Body of pancreas (tissue), 4 donors: Measurements from ENCODE around the gene TCF7L1.

Experiments used
- POLR2A ChIP-seq, 3 donors: fragments of 450-650 bp; IDR thresholded peaks; one replicate each; pipeline ENCODE4 v1.6.1; 2016; ENCODE audit warnings: antibody characterized with exemption in 3 of 3, mild to moderate bottlenecking in 2 of 3
- TF ChIP-seq, protein P1 (sequence below), 7 experiments: fragments of 450-650 bp in 4 of 7; fragments of 200-600 bp in 3 of 7; sonication (generic) in 3 of 7; IDR thresholded peaks; one replicate each; pipeline ENCODE4 v1.5.1; 2016 to 2019; ENCODE audit warnings: antibody characterized with exemption in 7 of 7

DNA sequence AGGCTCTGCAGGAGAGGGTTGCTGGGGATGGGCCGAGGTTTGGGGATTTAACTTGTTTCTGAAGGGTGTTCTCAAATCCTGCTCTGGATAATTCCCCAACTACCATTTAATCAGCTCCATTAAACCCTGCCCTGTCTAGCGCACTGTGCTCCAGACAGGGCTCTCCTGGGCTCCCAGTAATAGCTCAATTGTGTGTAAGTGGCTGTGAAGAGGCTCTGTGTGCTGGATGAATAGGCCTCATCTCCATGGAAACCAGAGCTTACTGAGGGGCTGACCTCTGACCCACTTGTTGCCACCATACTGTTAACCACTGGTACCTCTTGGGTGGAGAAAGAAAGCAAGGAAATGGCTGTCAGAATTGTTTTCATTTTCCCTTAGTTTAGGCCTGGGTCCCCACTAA, 101.7 kb downstream of the TCF7L1 start:
- TF ChIP-seq, protein P1, sequence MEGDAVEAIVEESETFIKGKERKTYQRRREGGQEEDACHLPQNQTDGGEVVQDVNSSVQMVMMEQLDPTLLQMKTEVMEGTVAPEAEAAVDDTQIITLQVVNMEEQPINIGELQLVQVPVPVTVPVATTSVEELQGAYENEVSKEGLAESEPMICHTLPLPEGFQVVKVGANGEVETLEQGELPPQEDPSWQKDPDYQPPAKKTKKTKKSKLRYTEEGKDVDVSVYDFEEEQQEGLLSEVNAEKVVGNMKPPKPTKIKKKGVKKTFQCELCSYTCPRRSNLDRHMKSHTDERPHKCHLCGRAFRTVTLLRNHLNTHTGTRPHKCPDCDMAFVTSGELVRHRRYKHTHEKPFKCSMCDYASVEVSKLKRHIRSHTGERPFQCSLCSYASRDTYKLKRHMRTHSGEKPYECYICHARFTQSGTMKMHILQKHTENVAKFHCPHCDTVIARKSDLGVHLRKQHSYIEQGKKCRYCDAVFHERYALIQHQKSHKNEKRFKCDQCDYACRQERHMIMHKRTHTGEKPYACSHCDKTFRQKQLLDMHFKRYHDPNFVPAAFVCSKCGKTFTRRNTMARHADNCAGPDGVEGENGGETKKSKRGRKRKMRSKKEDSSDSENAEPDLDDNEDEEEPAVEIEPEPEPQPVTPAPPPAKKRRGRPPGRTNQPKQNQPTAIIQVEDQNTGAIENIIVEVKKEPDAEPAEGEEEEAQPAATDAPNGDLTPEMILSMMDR (IDR thresholded peaks at IDR 0.05), result no peak
- TF ChIP-seq POLR2A (IDR thresholded peaks at IDR 0.05), result no peak
